GM19397 (cell line): Measurements from ENCODE around the gene CCDC3.
"Not testable (repeated sequence)": the region's sequence is repeated elsewhere in the genome, so short reads cannot be mapped to it uniquely, and the experiment has no call there.

ENCODE experiments used
- ATAC-seq: cut with Tn5 transposase; IDR thresholded peaks from one replicate; pipeline ENCODE4 v1.9.1; 2021; ENCODE audit warnings: mild to moderate bottlenecking, moderate library complexity; ENCODE audit not compliant: unreplicated experiment

Gene CCDC3

DNA sequence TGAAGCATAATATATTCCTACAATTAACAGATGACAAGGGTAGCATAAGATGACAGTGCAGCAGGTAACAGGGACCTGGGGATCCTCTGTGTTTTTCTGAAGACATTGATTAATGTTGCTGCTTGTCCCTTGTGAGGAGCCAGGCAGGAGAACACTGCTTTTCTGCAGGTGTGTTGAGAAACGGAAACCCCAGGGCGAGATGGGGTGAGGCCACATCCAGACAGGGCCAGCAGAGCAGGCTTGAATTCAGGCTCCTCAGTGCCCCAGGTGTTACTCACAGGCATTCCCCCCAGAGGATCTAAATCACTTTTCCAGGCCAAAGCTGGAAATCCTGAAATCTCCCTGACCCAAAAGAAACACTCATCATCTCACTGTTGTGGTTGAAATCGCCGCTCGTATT is 105.3 kb downstream of the CCDC3 start:
- no peak for ATAC-seq

DNA sequence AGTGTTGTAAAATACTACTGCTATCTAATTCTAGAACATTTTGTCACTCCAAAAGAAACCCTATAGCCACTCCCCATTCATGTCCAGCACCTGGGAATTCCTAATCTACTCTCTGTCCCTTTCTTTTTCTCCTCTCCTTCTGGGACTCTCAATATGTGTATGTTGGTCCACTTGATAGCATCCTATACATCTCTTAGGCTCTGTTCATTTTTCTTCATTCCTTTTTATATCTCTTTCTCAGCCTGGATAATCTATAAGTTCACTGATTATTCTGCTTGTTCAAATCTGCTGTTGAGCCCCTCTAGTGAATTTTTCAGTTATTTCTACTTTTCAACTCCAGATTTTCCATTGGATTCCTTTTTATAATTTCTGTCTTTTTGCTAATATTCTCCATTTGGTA is 108.6 kb downstream of the CCDC3 start:
- ATAC-seq = no peak

DNA sequence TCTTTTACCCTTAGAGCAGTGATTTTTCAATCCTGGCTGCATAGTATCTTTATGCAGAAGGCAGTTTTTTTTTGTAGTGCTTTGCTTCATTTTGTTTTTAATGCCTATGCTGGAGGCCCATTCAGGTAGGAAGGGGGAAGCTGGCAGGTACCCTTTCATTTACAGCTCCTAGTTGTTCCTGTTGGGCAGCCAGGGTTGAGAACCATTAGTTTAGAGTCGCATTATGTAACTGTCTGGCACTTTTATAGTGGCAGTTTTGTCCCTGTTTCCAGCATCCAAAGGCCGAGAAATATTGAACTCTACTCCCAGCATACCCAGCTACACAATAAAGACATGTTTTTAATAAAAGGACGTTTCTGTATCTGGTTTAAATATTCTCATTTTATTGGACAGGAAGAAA is 110.6 kb downstream of the CCDC3 start:
- no peak for ATAC-seq

DNA sequence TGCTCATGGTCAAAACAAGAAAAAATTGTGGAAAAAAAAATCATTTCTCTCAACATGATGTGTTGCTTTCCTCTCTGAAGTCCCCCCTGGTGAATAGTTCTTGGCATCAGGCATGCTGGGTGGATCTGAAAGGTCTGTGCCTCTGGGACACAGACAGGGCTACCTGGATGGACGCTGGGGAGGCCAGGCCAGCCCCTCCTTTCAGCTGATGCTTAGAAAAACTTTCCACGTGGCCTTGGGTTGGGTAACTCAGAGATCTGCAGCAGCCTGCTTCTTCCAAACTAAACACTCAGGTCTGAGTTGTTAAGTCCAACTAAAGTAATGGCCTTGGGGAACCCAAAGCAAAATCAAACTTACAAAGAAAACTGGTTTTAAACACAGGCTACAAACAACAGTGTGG is 113.0 kb downstream of the CCDC3 start:
- no peak for ATAC-seq

DNA sequence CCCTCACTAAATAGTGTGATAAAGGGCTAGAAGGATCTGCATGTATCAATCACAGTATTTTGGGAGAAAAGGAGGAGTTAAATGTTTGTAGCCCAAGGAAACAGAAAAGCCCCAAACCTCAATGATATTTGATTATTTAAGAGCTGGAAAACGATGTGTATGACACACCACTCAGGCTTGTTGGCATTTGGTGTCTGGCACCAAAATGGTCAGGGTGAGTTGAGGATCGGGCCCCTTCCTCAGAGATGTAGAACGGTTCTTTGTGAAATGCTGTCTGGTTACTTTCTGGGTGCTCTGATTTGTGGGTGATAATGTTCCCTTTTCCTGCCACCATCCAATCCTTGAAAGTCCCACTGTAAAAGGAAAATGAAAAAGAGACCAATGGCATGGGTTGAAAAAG is 113.7 kb downstream of the CCDC3 start:
- no peak for ATAC-seq

DNA sequence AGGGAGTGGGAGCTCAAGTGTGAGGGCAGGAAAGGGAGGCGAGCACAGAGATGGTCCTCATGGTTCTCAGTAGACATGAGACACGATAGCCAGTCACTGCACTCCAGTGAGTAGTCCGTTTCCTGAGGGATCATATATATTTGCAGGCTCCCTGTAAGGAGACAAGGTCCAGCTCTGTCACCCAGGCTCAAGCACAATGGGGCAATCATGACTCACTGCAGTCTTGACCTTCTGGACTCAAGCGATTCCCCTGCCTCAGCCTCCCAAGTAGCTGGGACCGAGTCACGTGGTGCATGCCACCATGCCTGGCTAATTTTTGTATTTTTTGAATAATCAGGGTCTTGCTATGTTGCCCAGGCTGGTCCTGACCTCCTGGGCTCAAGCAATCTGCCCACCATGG is 116.7 kb downstream of the CCDC3 start:
- ATAC-seq = no peak

DNA sequence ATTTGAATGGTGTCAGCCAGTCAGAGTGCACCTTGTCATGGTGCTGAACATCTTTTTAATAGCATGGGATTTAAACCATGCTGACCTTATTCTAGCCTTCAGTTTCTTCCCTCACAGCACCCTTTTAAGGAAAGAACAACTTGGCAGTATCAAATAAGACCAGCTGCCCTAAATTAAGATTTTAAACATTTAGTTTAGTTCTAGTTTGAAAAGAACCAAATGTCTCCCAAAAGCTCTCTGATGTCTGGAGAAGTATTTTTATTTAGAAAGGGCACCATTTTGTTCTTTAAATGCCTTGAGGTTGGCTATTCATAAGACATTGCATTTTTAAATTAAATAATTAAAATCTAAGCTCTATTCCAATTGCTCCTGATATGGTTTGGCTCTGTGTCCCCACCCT is 121.1 kb downstream of the CCDC3 start:
- ATAC-seq = no peak

DNA sequence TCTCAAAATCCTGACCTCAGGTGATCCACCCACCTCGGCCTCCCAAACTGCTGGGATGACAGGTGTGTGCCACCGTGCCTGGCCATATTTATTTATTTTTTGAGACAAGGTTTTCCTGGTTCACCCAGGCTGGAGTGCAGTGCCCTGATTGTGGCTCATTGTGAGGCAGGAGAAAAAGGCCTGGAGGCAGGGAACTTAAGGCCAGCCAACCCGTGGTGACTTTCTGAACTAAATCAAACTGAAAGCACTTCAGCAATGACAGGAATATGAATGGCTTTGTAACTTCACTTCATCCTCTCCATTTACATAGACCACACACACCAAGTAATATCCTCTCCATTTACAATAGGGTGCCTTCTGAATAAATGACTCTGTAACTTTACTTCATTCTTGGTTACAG is 124.4 kb downstream of the CCDC3 start:
- ATAC-seq = no peak

DNA sequence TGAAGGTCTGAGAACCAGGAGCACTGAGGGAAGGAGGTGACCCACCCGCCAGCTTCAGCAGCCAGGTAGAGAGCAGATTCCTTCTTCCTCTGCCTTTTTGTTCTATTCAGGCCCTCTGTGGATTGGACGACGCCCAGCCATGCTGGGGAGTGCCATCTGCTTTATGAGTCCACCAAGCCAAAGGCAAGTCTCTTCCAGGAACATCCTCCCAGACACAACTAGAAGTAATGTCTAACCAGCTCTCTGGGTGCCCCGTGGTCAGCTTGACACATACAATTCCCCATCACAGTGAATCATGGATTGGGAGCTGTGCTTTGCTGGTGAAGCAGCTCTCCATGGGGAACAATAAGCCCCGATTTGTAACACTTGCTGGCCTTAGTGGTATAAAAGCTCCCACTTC is 125.2 kb downstream of the CCDC3 start:
- no peak for ATAC-seq

DNA sequence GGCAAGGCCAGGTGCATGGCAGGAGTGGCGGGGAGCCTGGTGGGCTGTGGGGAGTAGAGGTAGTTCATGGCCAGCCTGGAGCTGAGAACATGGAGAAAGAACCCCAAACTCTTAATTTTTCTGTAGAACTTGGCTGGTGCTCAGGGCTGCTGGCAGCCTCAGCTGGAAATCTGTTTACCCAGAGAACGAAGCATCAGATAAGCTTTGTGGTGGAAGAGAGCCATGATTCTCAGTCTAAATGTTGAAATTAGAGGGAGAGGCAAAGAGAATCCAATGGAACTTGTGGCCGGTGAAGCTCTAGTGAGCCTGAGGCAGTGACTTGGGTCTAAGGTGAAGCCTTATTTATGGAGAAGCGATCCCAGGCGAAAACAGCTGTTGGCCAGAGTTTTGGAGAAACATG is 126.4 kb downstream of the CCDC3 start:
- no peak for ATAC-seq

DNA sequence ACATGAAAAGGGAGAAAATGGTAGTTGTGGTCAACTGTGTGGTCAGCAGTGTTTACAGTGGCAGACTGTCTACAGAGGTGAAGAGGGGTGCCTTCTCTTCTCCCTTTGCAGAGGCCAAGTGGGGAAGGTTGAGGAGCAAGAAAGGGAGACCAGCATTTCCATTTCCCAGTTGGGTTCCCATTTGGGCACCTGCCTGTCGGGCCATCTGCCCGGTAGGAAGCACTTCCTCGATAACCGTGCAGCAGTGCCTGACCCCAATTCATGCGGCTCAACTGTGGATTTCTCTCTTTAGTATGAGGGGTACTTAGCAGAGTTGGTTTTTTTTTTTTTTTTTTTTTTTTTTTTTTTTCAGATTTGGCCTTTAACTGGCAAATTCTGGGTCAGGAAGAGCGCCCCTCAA is 127.0 kb downstream of the CCDC3 start:
- ATAC-seq = no peak

DNA sequence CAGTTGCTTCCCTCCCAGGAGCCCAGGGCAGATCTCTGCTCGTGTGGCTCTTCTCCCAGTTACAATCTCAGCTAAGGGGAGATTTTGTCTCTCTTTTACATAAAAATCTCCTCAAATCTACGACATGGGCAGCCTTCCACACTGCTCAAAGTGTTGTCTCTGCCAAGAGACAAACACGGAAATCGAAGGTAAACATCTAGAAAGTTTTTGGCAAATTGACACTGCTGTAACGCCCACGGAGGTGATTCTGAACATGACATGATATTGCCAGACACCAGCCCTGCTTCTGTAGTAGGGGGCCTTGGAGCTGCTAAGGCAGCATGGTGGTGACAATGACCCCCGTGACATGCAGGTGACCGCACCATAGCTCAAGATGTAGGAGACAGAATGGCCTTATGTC is 128.3 kb downstream of the CCDC3 start:
- ATAC-seq = no peak

DNA sequence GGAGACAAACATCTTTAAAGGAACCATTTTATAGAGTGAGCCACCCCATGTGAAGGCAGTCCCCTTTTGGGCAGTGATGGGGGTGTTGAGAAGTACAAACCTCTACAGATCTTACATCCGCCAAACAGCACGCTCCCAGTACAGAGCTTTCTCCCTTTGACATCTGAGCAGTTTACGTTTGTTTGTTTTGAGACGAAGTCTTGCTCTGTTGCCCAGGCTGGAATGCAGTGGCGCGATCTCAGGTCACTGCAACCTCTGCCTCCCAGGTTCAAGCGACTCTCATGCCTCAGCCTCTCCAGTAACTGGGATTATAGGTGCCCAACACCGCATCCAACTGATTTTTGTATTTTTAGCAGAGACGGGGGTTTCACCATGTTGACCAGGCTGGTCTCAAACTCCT is 128.9 kb downstream of the CCDC3 start:
- ATAC-seq = no peak

DNA sequence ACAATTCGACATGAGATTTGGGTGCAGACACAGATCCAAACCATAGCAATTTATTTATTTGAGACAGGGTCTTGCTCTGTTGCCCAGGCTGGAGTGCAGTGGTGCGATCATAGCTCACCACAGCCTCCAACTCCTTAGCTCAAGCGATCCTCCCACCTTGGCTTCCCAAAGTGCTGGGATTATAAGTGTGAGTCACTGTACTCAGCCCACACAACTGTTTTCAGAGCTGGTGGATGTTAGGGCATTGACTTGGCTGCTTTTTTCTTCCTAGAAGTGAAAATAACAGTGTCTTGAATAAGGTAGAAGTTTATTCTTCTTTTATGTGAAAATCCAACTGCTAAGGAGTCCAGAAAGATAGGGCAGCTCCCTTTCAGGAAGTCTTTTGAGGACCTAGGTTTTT is 132.1 kb downstream of the CCDC3 start:
- ATAC-seq = no peak

DNA sequence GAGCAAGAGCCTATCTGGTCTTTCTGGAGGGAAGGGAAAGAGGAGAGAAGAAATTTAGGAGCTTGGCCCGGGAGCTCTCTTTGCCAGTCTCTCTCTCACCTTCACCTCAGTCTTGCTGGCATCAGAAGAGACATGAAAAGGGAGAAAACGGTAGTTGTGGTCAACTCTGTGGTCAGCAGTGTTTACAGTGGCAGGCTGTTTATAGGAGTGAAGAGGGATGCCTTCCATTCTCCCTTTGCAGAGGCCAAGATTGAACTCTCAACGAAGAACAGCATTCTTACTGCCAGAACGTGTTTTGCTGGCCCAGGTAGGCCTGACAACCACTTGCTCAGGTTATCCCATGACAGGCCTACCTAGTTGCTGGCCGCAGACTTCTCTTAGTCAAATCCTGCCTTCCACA is 133.3 kb downstream of the CCDC3 start:
- ATAC-seq = no peak

DNA sequence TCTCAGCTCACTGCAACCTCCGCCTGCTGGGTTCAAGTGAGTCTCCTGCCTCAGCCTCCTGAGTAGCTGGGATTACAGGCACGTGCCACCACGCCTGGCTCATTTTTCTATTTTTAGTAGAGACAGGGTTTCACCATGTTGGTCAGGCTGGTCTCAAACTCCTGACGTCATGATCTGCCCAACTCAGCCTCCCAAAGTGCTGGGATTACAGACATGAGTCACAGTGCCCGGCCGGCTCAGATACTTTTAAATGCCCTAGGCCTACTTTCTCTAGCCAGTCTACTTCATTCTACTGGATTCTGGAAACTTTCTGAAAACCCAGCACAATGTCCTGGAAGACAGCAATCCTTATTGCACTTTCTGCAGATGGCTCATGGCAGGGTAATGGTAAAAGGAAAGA is 136.0 kb downstream of the CCDC3 start:
- not testable (repeated sequence) for ATAC-seq

DNA sequence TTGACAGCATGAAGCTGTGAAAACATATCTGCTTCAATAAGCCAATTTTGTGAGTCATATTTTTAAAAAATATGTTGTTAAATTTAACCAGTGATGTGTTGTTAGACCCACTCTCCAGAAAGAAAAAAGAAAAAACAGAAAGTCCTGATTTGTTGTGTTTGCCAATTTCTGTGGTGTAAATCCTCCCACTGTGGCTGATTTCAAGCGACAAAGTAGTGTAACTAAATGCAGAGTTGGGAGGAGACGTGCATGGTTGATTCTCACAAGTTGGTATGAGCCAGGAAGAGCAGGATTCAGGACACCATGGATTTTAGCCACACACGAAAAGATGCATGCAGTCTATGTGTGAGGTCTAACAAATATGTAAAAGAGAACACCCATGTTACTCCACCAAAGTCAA is 139.1 kb downstream of the CCDC3 start:
- no peak for ATAC-seq

DNA sequence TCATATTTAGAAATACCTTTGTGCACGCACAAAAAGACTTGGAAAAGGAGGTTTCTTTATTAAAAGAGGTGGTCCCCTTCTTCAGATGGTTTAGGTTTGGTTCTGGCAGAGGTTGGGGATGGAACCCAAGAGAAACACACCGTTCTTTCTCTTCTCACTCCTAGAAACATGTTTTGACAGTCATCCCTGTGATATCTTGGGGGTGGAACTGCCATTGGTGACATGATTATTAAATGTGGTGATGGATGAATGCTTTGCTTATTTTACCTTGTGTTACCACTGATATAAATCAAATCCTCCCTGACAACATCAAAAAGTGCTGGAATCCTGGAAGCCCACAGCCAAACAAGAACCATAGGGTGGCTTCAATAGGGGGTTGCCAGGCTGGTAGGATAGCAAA is 146.5 kb downstream of the CCDC3 start:
- ATAC-seq = no peak

DNA sequence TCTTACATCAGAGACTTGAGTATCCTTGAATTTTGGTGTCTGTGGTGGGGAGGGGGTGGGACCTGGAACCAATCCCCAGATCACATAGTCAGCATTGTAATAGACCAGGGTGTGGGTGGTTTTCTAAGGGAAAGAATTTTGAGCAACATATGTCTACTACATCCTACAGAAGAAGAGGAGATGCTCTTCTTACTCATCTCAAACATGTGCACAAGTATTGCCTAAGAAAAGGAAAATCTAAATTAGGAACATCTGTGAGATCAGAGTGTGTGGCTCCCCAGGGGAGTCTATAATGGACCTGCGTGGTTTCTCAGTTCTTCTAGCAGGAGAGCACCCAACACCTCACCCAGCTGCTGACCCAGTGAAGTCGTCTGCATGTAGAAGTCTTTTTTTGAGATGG is 148.8 kb downstream of the CCDC3 start:
- no peak for ATAC-seq

DNA sequence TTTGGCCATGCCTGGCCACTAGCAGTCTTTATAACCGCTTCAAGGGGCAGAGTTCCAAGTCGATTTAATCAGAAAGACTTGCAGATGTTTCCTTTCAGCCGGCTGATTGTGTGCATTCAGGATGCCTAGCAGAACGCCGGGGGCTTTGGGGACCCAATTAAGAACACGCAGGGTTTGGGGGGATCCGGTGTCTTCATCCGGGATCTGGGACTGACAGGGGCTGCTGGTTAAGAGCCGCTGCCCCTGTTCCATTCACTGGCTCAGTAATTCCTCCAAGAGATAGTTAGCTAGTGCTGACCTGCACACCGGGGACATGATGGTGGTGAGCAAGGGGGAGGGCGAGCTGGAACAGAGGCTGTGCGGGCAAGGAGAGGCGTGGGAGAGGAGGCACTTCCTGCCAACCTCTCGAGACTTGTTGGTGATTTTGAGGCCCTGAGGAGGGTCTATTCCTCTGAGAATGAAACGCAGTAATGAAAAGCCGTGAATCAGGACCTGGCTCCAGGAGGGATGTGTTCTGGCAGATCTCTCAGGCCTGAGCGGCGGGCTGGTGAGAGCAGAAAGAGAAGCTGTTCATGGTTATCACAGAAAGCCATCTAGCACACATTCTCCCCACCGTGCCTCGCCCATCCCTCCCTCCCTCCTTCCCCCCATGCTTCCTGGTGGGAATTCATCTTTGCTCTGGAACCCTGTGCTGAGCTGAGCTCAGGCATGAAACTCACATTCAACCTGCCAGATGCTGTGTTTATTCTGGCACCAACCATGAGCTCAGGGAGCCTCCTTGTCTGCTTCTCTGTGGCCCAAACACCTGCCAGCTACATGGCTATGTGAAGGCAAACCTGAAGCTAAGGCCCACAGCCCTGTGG is 152.0 kb downstream of the CCDC3 start:
- no peak for ATAC-seq

DNA sequence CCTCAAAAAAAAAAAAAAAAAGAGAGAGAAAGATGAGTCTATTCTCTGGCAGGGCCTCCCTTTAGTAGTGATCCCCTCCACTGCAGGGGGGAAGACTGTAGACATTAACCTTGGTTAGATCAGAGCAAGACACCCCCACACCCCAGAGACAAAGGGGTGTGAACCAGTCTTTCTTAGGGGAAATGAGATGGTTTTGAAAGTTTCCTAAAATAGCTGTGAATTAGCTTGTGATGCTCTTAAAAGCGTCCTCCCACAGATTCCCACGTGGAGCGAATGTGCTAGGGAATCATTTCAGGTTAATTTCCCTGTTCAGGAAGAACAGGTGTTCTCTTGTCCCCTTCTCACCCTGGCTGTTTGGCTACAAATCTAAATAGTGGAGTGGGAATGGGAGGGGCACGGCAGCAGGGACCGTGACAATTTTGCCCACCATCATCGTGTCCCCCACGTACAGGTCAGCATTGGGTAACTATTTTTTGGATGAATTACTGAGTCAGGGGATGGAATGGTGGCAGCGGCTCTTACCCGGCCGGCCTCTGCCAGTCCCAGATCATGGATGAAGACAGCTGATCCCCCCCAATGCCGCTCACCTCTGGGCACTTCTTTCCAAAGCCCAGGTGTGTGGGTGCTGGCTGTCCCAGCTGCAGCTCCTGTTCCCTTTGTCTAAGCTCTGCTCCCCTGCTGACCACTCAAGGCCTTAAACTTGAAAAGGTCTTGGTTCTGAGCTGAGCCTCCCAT is 152.9 kb downstream of the CCDC3 start:
- ATAC-seq = no peak

DNA sequence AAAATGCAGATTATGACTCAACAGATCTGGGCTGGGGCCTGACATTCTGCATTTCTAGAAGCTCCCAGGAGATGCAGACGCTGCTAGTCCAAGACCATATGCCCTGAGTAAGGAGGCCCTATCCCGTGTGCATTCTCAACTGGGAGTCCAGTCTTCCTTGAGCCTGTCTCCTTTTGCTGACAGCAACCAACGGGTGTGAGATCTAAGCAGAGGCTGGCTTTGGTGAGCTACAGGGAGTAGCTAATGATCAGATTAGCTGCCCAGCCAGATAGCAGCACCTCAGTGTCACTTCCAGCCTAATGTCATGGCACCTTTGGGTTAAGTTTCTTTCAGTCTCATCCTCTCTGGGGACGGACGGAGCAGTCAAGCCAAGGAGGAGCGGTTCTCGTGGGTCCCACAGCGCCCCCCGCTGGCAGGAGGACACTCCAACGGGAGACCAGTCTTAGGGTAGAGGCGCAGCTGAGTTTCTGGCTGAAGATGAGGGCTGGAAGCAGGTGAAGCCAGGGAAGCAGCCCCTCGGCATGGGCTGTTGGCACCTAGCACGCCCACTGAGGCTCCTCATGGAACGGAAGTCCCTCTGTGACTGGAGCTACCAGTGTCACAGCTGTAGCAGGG is 154.0 kb downstream of the CCDC3 start:
- ATAC-seq = no peak
